SU-DHL-6 (cell line): ENCODE results near the gene C6orf89.

ENCODE experiments used
- EZH2phosphoT487 ChIP-seq: fragments of 200-600 bp; sonication (generic), shearing (Covaris generic); conservative IDR thresholded peaks from 2 replicates; pipeline ENCODE4 v1.6.1; 2018; ENCODE audit warnings: mild to moderate bottlenecking, antibody characterized with exemption, low read length, moderate library complexity, mixed read lengths
- TF ChIP-seq, protein P1 (sequence below): fragments of 200-600 bp; sonication (generic); IDR thresholded peaks from one replicate; pipeline ENCODE4 v1.5.1; 2017; ENCODE audit warnings: antibody characterized with exemption, mild to moderate bottlenecking, low read length, moderate library complexity; ENCODE audit not compliant: insufficient read depth, poor library complexity, severe bottlenecking

GRCh38 chr6:36955671-36956445 is 70.1 kb downstream of the C6orf89 start:
- TF ChIP-seq, protein P1, sequence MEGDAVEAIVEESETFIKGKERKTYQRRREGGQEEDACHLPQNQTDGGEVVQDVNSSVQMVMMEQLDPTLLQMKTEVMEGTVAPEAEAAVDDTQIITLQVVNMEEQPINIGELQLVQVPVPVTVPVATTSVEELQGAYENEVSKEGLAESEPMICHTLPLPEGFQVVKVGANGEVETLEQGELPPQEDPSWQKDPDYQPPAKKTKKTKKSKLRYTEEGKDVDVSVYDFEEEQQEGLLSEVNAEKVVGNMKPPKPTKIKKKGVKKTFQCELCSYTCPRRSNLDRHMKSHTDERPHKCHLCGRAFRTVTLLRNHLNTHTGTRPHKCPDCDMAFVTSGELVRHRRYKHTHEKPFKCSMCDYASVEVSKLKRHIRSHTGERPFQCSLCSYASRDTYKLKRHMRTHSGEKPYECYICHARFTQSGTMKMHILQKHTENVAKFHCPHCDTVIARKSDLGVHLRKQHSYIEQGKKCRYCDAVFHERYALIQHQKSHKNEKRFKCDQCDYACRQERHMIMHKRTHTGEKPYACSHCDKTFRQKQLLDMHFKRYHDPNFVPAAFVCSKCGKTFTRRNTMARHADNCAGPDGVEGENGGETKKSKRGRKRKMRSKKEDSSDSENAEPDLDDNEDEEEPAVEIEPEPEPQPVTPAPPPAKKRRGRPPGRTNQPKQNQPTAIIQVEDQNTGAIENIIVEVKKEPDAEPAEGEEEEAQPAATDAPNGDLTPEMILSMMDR, result no peak
- no peak for TF ChIP-seq EZH2phosphoT487
